NK-92 treated with Interleukin-12 subunit alpha and Interleukin-12 subunit beta, amount 100 ng/mL, for 24 hours (cell line): ENCODE measurements around the gene EIF3I.

Experiments used
- DNase-seq: peaks from one replicate; lab custom pipeline; 2025; lab: John Stamatoyannopoulos, UW

EIF3I gene

GRCh38 chr1:32221980-32222755, at the start of gene EIF3I, which contains the start of gene TMEM234:
Gene EIF3I, plus strand, starts transcription at chr1:32222407. Its CDS starts 35 bp downstream, at chr1:32222442.
Gene TMEM234, minus strand, starts transcription at chr1:32222353. Its CDS starts 31 bp downstream, at chr1:32222322.
- DNase-seq = peak; percentile 81

- no peak for DNase-seq
Observed at GRCh38 chr1:32172621-32173245, 49.5 kb upstream of the EIF3I start.

DNA sequence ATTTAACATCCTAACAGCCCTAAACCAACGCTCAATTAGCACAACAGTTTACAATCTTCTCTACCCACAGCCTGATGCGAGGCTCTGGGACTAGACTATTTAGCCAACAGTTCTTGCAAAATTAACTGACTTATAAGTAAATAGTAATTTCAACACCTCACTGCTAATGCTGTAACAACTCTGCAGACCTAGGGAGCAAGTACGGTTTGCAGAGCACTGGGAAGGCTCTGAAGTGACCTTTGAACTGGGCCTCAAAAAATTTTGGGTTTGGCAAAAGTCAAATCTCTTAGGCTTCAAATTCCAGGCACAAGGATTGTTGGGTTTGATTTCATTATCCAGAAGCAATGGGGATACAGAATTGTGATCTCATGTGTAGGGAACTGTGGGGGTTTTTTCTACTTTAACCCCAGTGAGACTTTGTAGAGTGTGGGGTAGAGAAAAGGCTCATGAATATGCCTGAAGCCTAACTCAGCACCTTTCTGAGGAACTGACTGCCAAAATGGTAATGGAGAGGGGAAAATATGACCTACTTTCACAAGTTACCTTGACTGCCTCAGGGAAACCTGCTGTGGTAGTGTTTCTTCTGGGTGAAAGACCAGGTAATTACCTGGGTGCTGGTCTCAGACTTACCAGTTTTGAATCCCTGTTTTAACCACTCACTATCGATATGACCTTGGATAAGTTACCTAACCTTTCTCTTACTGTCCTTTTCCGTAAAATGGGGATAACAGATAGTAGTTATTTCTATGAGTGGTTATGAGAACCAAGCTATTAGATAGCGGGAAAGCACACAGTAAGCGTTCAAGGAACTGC, 43.6 kb upstream of the EIF3I start:
- DNase-seq = no peak

GRCh38 chr1:32179193-32179442, 43.1 kb upstream of the EIF3I start:
- no peak for DNase-seq

DNA sequence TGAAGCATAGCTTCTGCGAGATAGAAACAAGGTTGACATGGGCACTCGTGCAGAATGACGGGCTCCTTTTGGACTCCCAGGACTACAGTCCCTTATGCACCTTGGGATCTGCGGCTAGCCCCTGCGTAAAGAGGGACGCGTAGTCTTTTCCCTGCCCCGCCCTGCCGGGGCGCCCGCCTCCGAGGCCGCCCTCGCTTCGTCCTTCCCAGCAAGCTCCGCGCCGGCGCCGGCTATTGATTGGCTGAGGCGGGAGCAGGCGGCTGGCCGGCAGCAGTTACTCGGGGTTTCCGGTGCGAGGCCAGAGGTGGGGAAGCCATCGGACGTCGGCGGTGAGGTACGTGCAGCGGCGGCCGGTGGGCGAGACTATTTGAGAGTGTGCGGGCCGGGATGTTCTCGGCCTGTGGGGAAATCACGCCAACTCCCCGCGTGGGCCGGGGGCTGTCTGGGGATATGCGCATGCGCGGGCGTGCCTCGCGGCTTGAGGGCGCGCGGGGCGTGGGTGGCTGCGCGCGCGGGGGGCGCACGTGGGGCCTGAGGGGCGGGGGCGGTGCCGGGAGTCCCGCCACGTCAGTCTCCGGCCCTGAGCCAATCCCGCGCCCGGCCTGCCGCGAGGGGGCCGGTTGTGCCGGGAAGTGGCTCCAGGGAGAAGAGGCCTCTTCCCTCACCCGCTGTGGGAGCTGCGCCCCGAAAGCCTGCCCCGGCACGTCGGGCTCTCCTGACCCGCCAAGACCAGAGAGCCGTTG, 42.6 kb upstream of the EIF3I start, which contains the start of gene TXLNA:
TXLNA (plus strand) TSS at position 233 of the 743 bp plus-strand sequence. CDS start 671 bp downstream, outside the sequence.
- DNase-seq = peak; percentile 91

DNA sequence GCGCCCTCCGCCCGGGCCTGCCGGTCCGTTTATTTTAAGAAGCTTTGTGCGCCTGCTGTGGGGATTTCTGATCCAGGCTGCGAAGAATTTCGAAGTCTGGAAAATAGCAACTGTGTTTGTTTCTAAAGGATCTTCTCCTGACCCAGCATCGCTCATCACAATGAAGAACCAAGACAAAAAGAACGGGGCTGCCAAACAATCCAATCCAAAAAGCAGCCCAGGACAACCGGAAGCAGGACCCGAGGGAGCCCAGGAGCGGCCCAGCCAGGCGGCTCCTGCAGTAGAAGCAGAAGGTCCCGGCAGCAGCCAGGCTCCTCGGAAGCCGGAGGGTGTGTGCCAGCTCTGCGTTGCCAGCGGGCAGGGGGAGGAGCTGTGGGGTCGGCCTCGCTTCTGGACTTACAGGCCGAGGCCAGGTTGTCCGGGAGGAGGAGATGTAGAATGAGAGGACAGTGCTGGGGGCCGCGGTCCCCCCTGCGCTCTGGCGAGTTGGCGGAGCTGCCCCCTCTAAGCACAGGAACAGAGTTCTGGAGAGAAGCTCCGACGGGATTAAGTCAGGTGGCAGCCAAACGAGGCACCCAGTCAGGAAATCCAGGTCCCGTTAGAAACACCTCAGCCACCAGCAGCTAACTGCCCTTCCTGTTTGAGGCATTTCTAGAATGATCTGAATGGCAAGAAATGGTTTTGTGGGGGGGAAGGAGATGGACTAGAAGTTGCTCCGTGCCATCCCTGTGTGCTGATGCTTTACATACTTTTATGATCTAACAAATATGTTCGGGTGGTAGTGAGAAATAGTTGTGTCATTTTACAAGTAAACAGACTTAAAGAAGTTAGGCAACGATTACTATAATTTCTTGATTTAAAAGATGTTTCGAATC, 41.8 kb upstream of the EIF3I start:
- peak; percentile 36 for DNase-seq

- no peak for DNase-seq
Observed at GRCh38 chr1:32181065-32181464, 41.1 kb upstream of the EIF3I start.

GRCh38 chr1:32181563-32181962, 40.6 kb upstream of the EIF3I start:
- no peak for DNase-seq

GRCh38 chr1:32182060-32182459, 40.1 kb upstream of the EIF3I start:
- DNase-seq = no peak

GRCh38 chr1:32184650-32185049, 37.6 kb upstream of the EIF3I start:
- no peak for DNase-seq

GRCh38 chr1:32186077-32186476, 36.1 kb upstream of the EIF3I start:
- peak; percentile 23 for DNase-seq

DNA sequence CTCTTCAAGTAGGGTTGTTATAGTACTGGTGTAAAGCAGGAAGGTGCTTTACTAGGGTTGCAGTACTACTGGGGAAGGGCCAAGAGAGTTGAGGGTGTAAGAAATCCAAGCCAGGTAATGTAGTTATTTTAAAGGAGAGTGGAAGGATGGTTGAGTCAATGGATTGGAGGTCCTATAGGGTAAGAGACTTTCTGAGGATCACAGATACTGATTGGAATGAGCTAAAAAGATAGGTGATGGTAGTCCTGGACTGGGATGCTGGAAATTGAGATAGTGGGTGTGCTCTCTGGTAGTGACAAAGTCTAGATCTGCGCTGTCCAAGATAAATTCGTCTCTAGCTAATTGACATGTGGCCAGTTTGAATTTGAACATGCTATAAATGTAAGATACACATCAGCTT, 35.7 kb upstream of the EIF3I start:
- DNase-seq = no peak

DNA sequence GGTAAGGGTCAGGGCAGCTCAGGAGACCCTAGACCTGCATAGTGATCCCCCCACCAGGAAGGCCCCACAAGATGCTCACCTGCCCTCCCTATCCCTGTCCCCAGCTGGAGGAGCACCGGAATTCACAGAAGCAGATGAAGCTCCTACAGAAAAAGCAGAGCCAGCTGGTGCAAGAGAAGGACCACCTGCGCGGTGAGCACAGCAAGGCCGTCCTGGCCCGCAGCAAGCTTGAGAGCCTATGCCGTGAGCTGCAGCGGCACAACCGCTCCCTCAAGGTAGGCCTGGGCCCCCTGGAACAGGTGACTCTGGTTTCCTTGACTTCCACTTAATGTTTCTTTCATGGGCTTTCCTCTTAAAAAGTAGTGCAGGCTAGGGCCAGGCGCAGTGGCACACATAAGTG, 34.4 kb upstream of the EIF3I start:
- DNase-seq = no peak

- DNase-seq = no peak
Observed at GRCh38 chr1:32192220-32192948, 29.8 kb upstream of the EIF3I start.

GRCh38 chr1:32194984-32195383, 27.2 kb upstream of the EIF3I start:
- DNase-seq = no peak

DNA sequence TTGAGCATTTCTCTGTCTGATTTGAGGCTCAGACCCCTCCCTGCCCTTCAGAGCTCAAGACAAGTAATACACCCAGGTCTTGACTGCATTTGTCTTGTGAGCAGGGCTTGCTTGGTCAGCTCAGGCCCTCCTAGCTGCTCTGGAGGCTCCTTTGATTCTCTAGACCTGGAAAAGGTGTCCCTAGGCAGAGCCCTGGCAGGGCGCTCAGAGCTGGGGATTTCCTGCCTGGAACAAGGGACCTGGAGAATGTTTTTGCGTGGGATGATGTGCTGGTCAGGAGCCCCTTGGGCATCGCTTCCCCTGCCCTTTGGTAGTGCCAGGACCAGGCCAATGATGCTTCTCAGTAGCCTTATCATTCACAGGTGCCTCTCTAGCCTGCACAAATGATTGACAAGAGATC, 26.7 kb upstream of the EIF3I start:
- no peak for DNase-seq

DNA sequence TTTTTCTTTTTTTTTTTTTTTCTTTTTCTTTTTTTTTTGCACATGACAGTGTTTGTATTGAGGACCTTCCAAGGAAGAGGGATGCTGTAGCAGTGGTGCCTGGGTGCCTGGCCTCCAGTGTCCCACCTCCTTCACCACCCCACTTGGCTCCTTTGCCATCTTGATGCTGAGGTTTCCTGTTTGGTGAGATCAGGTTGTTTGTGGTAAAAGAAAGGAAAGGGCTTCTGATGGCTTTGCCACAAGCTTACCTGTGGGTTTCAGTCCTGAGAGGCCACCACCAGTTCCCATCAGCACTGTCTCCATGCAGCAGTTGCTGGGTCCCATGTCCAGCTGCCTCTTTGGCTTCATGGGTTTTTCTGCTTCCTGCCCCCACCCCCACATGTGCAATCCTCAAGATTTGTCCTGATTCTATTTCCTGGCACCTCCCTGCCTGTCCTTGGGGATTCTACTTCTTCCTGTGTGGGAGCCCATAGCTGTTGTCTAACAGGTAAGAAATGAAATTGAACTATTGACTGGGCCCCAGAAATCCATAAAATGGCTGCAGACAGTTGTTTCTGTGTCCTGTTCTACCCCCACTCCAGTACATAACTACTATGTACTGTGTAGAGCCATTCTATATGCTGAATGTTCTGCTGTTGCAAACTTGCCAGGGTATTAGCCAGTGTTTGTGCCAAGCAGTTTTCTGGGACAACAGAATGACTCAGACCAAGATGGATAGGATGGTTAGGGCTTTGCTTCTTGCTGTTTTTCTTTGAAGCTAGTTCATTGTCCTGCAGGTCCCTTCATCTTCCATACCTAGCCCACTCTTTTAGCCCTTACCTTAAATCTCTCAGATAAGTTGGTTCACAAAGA, 26.0 kb upstream of the EIF3I start:
- no peak for DNase-seq

GRCh38 chr1:32197074-32197473, 25.1 kb upstream of the EIF3I start:
- no peak for DNase-seq

DNA sequence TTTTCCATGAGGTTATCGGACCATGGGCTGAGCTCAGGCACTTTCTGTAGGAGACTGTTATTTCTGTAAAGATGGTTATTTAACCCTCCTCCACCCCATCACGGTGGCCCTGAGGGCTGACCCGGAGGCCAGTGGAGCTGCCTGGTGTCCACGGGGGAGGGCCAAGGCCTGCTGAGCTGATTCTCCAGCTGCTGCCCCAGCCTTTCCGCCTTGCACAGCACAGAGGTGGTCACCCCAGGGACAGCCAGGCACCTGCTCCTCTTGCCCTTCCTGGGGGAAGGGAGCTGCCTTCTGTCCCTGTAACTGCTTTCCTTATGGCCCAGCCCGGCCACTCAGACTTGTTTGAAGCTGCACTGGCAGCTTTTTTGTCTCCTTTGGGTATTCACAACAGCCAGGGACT, 24.4 kb upstream of the EIF3I start:
- DNase-seq = no peak
